ENCODE results near the gene NEXN. TPM values are rescaled to one million over a fixed set of nuclear protein-coding genes. Genes with fewer than 3 reads are reported as not detected.
"Not testable (repeated sequence)": the region's sequence is repeated elsewhere in the genome, so short reads cannot be mapped to it uniquely, and the experiment has no call there.

Gene NEXN
- total RNA-seq, 1 donor from 2014 or later = 0.73 TPM

GRCh38 chr1:77977989-77978292 lies 89.5 kb downstream of the NEXN start:
- no peak for DNase-seq
- Mint-ChIP-seq H3K4me1 (peaks cover 38% of the 10 kb centered on the region), H3K9me3 (no peaks in the 10 kb centered on the region), H3K4me3 (no peak overlapping the region), H3K27ac (no peak overlapping the region), H3K27me3 (no peaks in the 10 kb centered on the region), H3K36me3 (ENCODE audit: low read depth) (peaks cover 33% of the 10 kb centered on the region)
- ATAC-seq (ENCODE audit: low read depth) = no peak
- TF ChIP-seq CTCF (IDR thresholded peaks at IDR 0.05) = no peak
- ChIA-PET POLR2A (interaction anchor here (0.7 to 7.9 kb wide), 12 partner anchors 9 to 295 kb away, joined by 3 to 355 read pairs (median 8); partner anchors contain the start of genes DNAJB4, MIGA1 and ZZZ3), CTCF (interaction anchor here (2.1 kb wide), 1 partner anchor 27 kb away, joined by 11 read pairs; the partner anchor contains the start of gene DNAJB4)
- intact Hi-C loops (cut with micrococcal nuclease) = loop anchor here (2.0 to 10.0 kb wide), 3 partner anchors 15 to 1903 kb away; partner anchors contain the start of gene ST6GALNAC3

GRCh38 chr1:77978293-77978968 lies 90.0 kb downstream of the NEXN start:
- H3K27me3 Mint-ChIP-seq = no peaks in the 10 kb centered on the region
- H3K4me3 Mint-ChIP-seq = no peak overlapping the region
- peaks cover 34% of the 10 kb centered on the region for H3K4me1 Mint-ChIP-seq
- ATAC-seq (ENCODE audit: low read depth) (peak; percentile 53), DNase-seq (peak; percentile 25)
- no peaks in the 10 kb centered on the region for H3K9me3 Mint-ChIP-seq
- intact Hi-C loops (cut with micrococcal nuclease) = loop anchor here (2.0 to 10.0 kb wide), 3 partner anchors 16 to 1904 kb away; partner anchors contain the start of gene ST6GALNAC3
- peaks cover 32% of the 10 kb centered on the region for H3K36me3 Mint-ChIP-seq (ENCODE audit: low read depth)
- POLR2A ChIA-PET = interaction anchor here (0.5 to 7.9 kb wide), 18 partner anchors 8 to 1625 kb away, joined by 3 to 355 read pairs (median 4); partner anchors contain the start of genes DNAJB4, MIGA1, USP33 and ZZZ3
- H3K27ac Mint-ChIP-seq = no peak overlapping the region
- CTCF ChIA-PET = interaction anchor here (0.8 to 2.1 kb wide), 2 partner anchors 27 to 136 kb away, joined by 3 to 11 read pairs; partner anchors contain the start of gene DNAJB4
- no peak for TF ChIP-seq CTCF (IDR thresholded peaks at IDR 0.05)

- DNase-seq (peak; percentile 81), ATAC-seq (ENCODE audit: low read depth) (peak; percentile 74)
- peaks cover 31% of the 10 kb centered on the region for H3K4me1 Mint-ChIP-seq
- peaks cover 35% of the 10 kb centered on the region for H3K36me3 Mint-ChIP-seq (ENCODE audit: low read depth)
- ChIA-PET POLR2A (interaction anchor here (0.9 to 7.9 kb wide), 17 partner anchors 8 to 297 kb away, joined by 3 to 355 read pairs (median 8); partner anchors contain the start of genes DNAJB4, MIGA1, USP33 and ZZZ3), CTCF (interaction anchor here (0.5 to 2.1 kb wide), 3 partner anchors 12 to 135 kb away, joined by 3 to 11 read pairs (median 3); partner anchors contain the start of gene DNAJB4)
- H3K27me3 Mint-ChIP-seq = no peaks in the 10 kb centered on the region
- intact Hi-C loops (cut with micrococcal nuclease) = loop anchor here (1.0 to 10.0 kb wide), 8 partner anchors 16 to 1904 kb away; partner anchors contain the start of genes DNAJB4, MIGA1, ST6GALNAC3 and USP33
- no peaks in the 10 kb centered on the region for H3K9me3 Mint-ChIP-seq
- no peak for TF ChIP-seq CTCF (IDR thresholded peaks at IDR 0.05)
- no peak within 1 kb of the TSS for H3K27ac Mint-ChIP-seq
- no peak within 1 kb of the TSS for H3K4me3 Mint-ChIP-seq
Measured at GRCh38 chr1:77978969-77979876, 90.8 kb downstream of the NEXN start, which contains the start of gene FUBP1. TSS of gene FUBP1 (minus strand) at chr1:77979072. CDS start at chr1:77979004, 68 bp downstream.

- H3K4me3 Mint-ChIP-seq; intact Hi-C loops (cut with micrococcal nuclease); DNase-seq; ATAC-seq (ENCODE audit: low read depth); H3K27me3 Mint-ChIP-seq; CTCF ChIA-PET; H3K9me3 Mint-ChIP-seq; H3K27ac Mint-ChIP-seq: not testable (repeated sequence)
- peaks cover 12% of the 10 kb centered on the region for H3K4me1 Mint-ChIP-seq
- POLR2A ChIA-PET = interaction anchor here (1.2 kb wide), 1 partner anchor 21 kb away, joined by 3 read pairs; no protein-coding TSS in a partner anchor
- H3K36me3 Mint-ChIP-seq (ENCODE audit: low read depth) = peaks cover 24% of the 10 kb centered on the region
Measured at GRCh38 chr1:77983352-77983996, 95.0 kb downstream of the NEXN start.

GRCh38 chr1:77983997-77984355 lies 95.6 kb downstream of the NEXN start:
- no peak overlapping the region for H3K27ac Mint-ChIP-seq
- no peak for TF ChIP-seq CTCF (IDR thresholded peaks at IDR 0.05)
- H3K36me3 Mint-ChIP-seq (ENCODE audit: low read depth) = peaks cover 24% of the 10 kb centered on the region
- H3K9me3 Mint-ChIP-seq = no peaks in the 10 kb centered on the region
- POLR2A ChIA-PET = interaction anchor here (1.2 kb wide), 1 partner anchor 20 kb away, joined by 3 read pairs; no protein-coding TSS in a partner anchor
- no peaks in the 10 kb centered on the region for H3K27me3 Mint-ChIP-seq
- DNase-seq (no peak), ATAC-seq (ENCODE audit: low read depth) (no peak)
- H3K4me1 Mint-ChIP-seq = peaks cover 12% of the 10 kb centered on the region
- H3K4me3 Mint-ChIP-seq = no peak overlapping the region
- intact Hi-C loops (cut with micrococcal nuclease) = no loop called here
- CTCF ChIA-PET = no interaction called here
